GM23338 (cell line): ENCODE measurements around the gene PPP2R5B. TPM values are rescaled to one million over a fixed set of nuclear protein-coding genes. Genes with fewer than 3 reads are reported as not detected.

Source experiments
- ATAC-seq: fragments of 200-7000 bp; cut with Tn5 transposase; 3 replicates; pipeline ENCODE4 v1.9.1; 2020
- DNase-seq: peaks from one replicate; pipeline ENCODE4 v3.0.0-alpha.2; 2015; ENCODE audit warnings: low spot score
- H2AFZ ChIP-seq: fragments of 200-600 bp; sonication (generic); 2 replicates; pipeline ENCODE4 v1.8.0; 2016; ENCODE audit warnings: antibody characterized with exemption, mild to moderate bottlenecking, moderate library complexity
- H3F3A ChIP-seq: fragments of 200-600 bp; sonication (generic); replicated peaks from 2 replicates; pipeline ENCODE4 v1.8.0; 2017; ENCODE audit warnings: antibody characterized with exemption, mixed run types, low read depth
- H3K27ac ChIP-seq: fragments of 200-600 bp; sonication (generic); 2 replicates; pipeline ENCODE4 v1.6.1; 2016; ENCODE audit warnings: low read depth
- H3K27me3 ChIP-seq: fragments of 200-600 bp; sonication (generic); 2 replicates; pipeline ENCODE4 v1.8.0; 2016; ENCODE audit warnings: mild to moderate bottlenecking, mixed run types, moderate library complexity; ENCODE audit not compliant: insufficient read depth
- H3K36me3 ChIP-seq: fragments of 200-600 bp; sonication (generic); 2 replicates; pipeline ENCODE4 v1.8.0; 2016; ENCODE audit warnings: mild to moderate bottlenecking; ENCODE audit not compliant: insufficient read depth
- H3K4me1 ChIP-seq: fragments of 200-600 bp; sonication (generic); 2 replicates; pipeline ENCODE4 v1.8.0; 2016; ENCODE audit warnings: mild to moderate bottlenecking, moderate library complexity; ENCODE audit not compliant: insufficient read depth
- H3K4me2 ChIP-seq: fragments of 200-600 bp; sonication (generic); 2 replicates; pipeline ENCODE4 v1.7.1; 2017; ENCODE audit warnings: mixed run types
- H3K4me3 ChIP-seq: fragments of 200-600 bp; sonication (generic); 2 replicates; pipeline ENCODE4 v1.6.1; 2016; ENCODE audit warnings: mixed run types
- H3K79me2 ChIP-seq: fragments of 200-600 bp; sonication (generic); replicated peaks from 2 replicates; pipeline ENCODE4 v1.8.0; 2017; ENCODE audit warnings: mild to moderate bottlenecking; ENCODE audit not compliant: insufficient read depth
- H3K9me2 ChIP-seq: fragments of 200-600 bp; sonication (generic); 2 replicates; pipeline ENCODE4 v1.8.0; 2017; ENCODE audit not compliant: insufficient read depth
- H4K20me1 ChIP-seq: fragments of 200-600 bp; sonication (generic); replicated peaks from 2 replicates; pipeline ENCODE4 v1.8.0; 2017; ENCODE audit warnings: mild to moderate bottlenecking; ENCODE audit not compliant: insufficient read depth
- H3K27ac Mint-ChIP-seq: 2 replicates; pipeline ENCODE4 v1.8.0; 2020; ENCODE audit warnings: inconsistent platforms, mild to moderate bottlenecking, moderate library complexity, mixed read lengths
- H3K27me3 Mint-ChIP-seq: 3 replicates; pipeline ENCODE4 v1.8.0; 2022; ENCODE audit warnings: low read depth, mild to moderate bottlenecking, moderate library complexity, mixed read lengths, inconsistent platforms; ENCODE audit not compliant: insufficient read depth, poor library complexity
- H3K36me3 Mint-ChIP-seq: 3 replicates; pipeline ENCODE4 v1.8.0; 2021; ENCODE audit warnings: low read depth, mild to moderate bottlenecking, inconsistent platforms, moderate library complexity, mixed read lengths
- H3K4me1 Mint-ChIP-seq: 3 replicates; pipeline ENCODE4 v1.8.0; 2020; ENCODE audit warnings: mild to moderate bottlenecking, inconsistent platforms, mixed read lengths
- H3K4me3 Mint-ChIP-seq: 3 replicates; pipeline ENCODE4 v1.8.0; 2021; ENCODE audit warnings: moderate library complexity, mild to moderate bottlenecking, inconsistent platforms, mixed read lengths
- H3K9me3 Mint-ChIP-seq: 3 replicates; pipeline ENCODE4 v1.8.0; 2020; ENCODE audit warnings: moderate library complexity, mild to moderate bottlenecking, inconsistent platforms, mixed read lengths
- CREB1 ChIP-seq: fragments of 250-450 bp; sonication (Bioruptor Pico); IDR thresholded peaks from 2 replicates; pipeline ENCODE4 v1.5.0; 2020; ENCODE audit warnings: low read depth, mild to moderate bottlenecking, moderate library complexity
- ETS1 ChIP-seq: IDR thresholded peaks from 2 replicates; pipeline ENCODE4 v1.6.1; 2016; ENCODE audit warnings: antibody characterized with exemption
- EZH2 ChIP-seq: fragments of 200-600 bp; sonication (generic); IDR thresholded peaks from one replicate; pipeline ENCODE4 v1.8.0; 2017; ENCODE audit warnings: antibody characterized with exemption, mild to moderate bottlenecking, low read depth; ENCODE audit not compliant: unreplicated experiment
- EZH2phosphoT487 ChIP-seq: fragments of 200-600 bp; sonication (generic); IDR thresholded peaks from one replicate; pipeline ENCODE4 v1.8.1; 2018; ENCODE audit warnings: antibody characterized with exemption; ENCODE audit not compliant: unreplicated experiment
- NANOG ChIP-seq: IDR thresholded peaks from 2 replicates; pipeline ENCODE4 v1.6.1; 2016; ENCODE audit warnings: antibody characterized with exemption, borderline replicate concordance
- POLR2AphosphoS5 ChIP-seq: IDR thresholded peaks from 2 replicates; pipeline ENCODE4 v1.6.1; 2016; ENCODE audit warnings: antibody characterized with exemption, low read depth
- STAT1 ChIP-seq: IDR thresholded peaks from one replicate; pipeline ENCODE4 v1.6.1; 2016; ENCODE audit warnings: antibody characterized with exemption; ENCODE audit not compliant: unreplicated experiment
- ZNF114 ChIP-seq: fragments of 250-450 bp; sonication (Bioruptor Pico); IDR thresholded peaks from 2 replicates; pipeline ENCODE4 v1.5.0; 2020; ENCODE audit warnings: mild to moderate bottlenecking, moderate library complexity
- ZNF331 ChIP-seq: fragments of 250-450 bp; sonication (Bioruptor Pico); IDR thresholded peaks from 2 replicates; pipeline ENCODE4 v1.5.0; 2020; ENCODE audit warnings: low read depth, mild to moderate bottlenecking, moderate library complexity
- ZNF462 ChIP-seq: fragments of 250-450 bp; sonication (Bioruptor Pico); IDR thresholded peaks from 2 replicates; pipeline ENCODE4 v1.5.0; 2020; ENCODE audit warnings: mild to moderate bottlenecking, moderate library complexity
- polyA plus RNA-seq: library from polyadenylated mRNA; unstranded; fragments of >200 nt; fragmentation: Nextera tagmentation; extraction: Ambion mirVana; gene quantifications from 2 replicates; pipeline ENCODE4 v1.2.1, GENCODE V29; 2016
- total RNA-seq: library from RNA; depleted of rRNA; stranded (reverse); fragments of >200 nt; shearing (Covaris generic); gene quantifications from 2 replicates; pipeline ENCODE4 v1.2.3, GENCODE V29; 2014
- TF ChIP-seq, protein P1 (sequence below), 2 experiments: fragments of 200-600 bp in 1 of 2; sonication (generic) in 1 of 2; conservative IDR thresholded peaks; 2 replicates each; pipeline versions ENCODE4 v1.5.1 to v1.6.1; 2016 to 2017; ENCODE audit warnings: antibody characterized with exemption in 2 of 2, low read depth in 2 of 2, mild to moderate bottlenecking in 2 of 2, moderate library complexity in 1 of 2

PPP2R5B gene
- total and polyA plus RNA-seq, 2 experiments from 2014 or later = 2.8 to 5.8 TPM

- no peak for DNase-seq
- H3K4me3 ChIP-seq = no peak overlapping the region
- H3K27me3 Mint-ChIP-seq = peaks cover 13% of the 10 kb centered on the region
- H4K20me1 ChIP-seq = no peaks in the 10 kb centered on the region; the same call in 1 of the 2 replicates
- no peaks in the 10 kb centered on the region for H3K9me2 ChIP-seq
- no peaks in the 10 kb centered on the region for H3K4me1 ChIP-seq
- H3K4me2 ChIP-seq = no peak overlapping the region
- no peaks in the 10 kb centered on the region for H3K36me3 ChIP-seq
- H3K36me3 Mint-ChIP-seq = no peaks in the 10 kb centered on the region
- no peak overlapping the region for H3K27ac Mint-ChIP-seq
- H3K79me2 ChIP-seq = no peaks in the 10 kb centered on the region
- no peak overlapping the region for H3K4me3 Mint-ChIP-seq
- no peaks in the 10 kb centered on the region for H3F3A ChIP-seq
- no peak for ATAC-seq
- H3K27ac ChIP-seq = no peak overlapping the region
- peaks cover 3% of the 10 kb centered on the region; the same call in 1 of the 3 replicates for H3K9me3 Mint-ChIP-seq
- no peak overlapping the region for H2AFZ ChIP-seq
- TF ChIP-seq POLR2AphosphoS5 (no peak), EZH2 (no peak), ZNF331 (CRISPR knock-in tag) (no peak), STAT1 (no peak), EZH2phosphoT487 (no peak), ZNF114 (CRISPR knock-in tag) (no peak), ETS1 (no peak), NANOG (no peak)
- peaks cover 19% of the 10 kb centered on the region for H3K27me3 ChIP-seq
- no peaks in the 10 kb centered on the region for H3K4me1 Mint-ChIP-seq
Measured at GRCh38 chr11:64967375-64967774, 42.9 kb downstream of the PPP2R5B start.

DNA sequence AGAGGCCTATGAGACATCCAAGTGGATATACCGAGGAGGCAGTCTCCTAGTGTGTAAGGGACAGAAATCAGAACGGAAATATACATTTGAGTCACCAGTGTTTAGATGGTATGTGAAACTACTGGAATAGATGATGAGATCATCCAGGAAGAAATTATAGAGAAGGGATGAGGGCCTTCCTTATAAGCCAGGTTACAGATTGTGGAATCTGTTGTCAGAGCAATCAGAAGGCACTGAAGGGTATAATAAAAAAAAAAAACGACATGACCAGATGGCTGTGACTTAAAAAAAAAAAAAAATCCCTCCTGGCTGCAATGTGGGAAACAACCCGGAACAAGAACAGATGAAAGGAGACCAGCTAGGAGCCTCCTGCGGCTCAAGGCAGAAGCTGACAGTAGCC, 44.7 kb downstream of the PPP2R5B start:
- no peaks in the 10 kb centered on the region for H3K36me3 ChIP-seq
- H3K27ac ChIP-seq = no peak overlapping the region
- H3K4me1 Mint-ChIP-seq = no peaks in the 10 kb centered on the region
- peaks cover 3% of the 10 kb centered on the region; the same call in 1 of the 3 replicates for H3K9me3 Mint-ChIP-seq
- no peaks in the 10 kb centered on the region for H3K36me3 Mint-ChIP-seq
- H3K27me3 ChIP-seq = peaks cover 26% of the 10 kb centered on the region
- no peak for DNase-seq
- no peaks in the 10 kb centered on the region; the same call in 1 of the 2 replicates for H4K20me1 ChIP-seq
- no peaks in the 10 kb centered on the region for H3F3A ChIP-seq
- H3K9me2 ChIP-seq = no peaks in the 10 kb centered on the region
- no peaks in the 10 kb centered on the region for H3K4me1 ChIP-seq
- H3K4me2 ChIP-seq = no peak overlapping the region
- H2AFZ ChIP-seq = no peak overlapping the region
- peaks cover 10% of the 10 kb centered on the region for H3K27me3 Mint-ChIP-seq
- no peak overlapping the region for H3K4me3 ChIP-seq
- no peak overlapping the region for H3K27ac Mint-ChIP-seq
- no peak for ATAC-seq
- H3K79me2 ChIP-seq = no peaks in the 10 kb centered on the region
- no peak overlapping the region for H3K4me3 Mint-ChIP-seq
- TF ChIP-seq STAT1 (no peak), POLR2AphosphoS5 (no peak), CREB1 (CRISPR knock-in tag) (no peak), EZH2 (no peak), ETS1 (no peak), EZH2phosphoT487 (no peak), NANOG (no peak), ZNF462 (no peak), ZNF331 (CRISPR knock-in tag) (no peak)
- TF ChIP-seq, protein P1, sequence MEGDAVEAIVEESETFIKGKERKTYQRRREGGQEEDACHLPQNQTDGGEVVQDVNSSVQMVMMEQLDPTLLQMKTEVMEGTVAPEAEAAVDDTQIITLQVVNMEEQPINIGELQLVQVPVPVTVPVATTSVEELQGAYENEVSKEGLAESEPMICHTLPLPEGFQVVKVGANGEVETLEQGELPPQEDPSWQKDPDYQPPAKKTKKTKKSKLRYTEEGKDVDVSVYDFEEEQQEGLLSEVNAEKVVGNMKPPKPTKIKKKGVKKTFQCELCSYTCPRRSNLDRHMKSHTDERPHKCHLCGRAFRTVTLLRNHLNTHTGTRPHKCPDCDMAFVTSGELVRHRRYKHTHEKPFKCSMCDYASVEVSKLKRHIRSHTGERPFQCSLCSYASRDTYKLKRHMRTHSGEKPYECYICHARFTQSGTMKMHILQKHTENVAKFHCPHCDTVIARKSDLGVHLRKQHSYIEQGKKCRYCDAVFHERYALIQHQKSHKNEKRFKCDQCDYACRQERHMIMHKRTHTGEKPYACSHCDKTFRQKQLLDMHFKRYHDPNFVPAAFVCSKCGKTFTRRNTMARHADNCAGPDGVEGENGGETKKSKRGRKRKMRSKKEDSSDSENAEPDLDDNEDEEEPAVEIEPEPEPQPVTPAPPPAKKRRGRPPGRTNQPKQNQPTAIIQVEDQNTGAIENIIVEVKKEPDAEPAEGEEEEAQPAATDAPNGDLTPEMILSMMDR (conservative IDR thresholded peaks at IDR 0.05; ENCODE audit: low read depth in 2 of 2) = no peak
